Measurements from ENCODE around the gene GPD1.

GPD1 gene

GRCh38 chr12:50099302-50100008 lies 4.4 kb upstream of the GPD1 start:
- FAIRE-seq (peak; percentile 72), DNase-seq (ENCODE audit: insufficient read length, low spot score) (peak; percentile 74)
- TF ChIP-seq POLR2A (IDR thresholded peaks at IDR 0.05; ENCODE audit: low read depth, low read length) = no peak

- FAIRE-seq (no peak), DNase-seq (ENCODE audit: insufficient read length, low spot score) (no peak)
- TF ChIP-seq POLR2A (IDR thresholded peaks at IDR 0.05; ENCODE audit: low read depth, low read length) = no peak
Observed at GRCh38 chr12:50100561-50100960, 3.2 kb upstream of the GPD1 start.

- no peak for TF ChIP-seq POLR2A (IDR thresholded peaks at IDR 0.05; ENCODE audit: low read depth, low read length)
- no peak for FAIRE-seq
- peak; percentile 41 for DNase-seq (ENCODE audit: insufficient read length, low spot score)
Observed at GRCh38 chr12:50101663-50102062, 2.1 kb upstream of the GPD1 start.

GRCh38 chr12:50102131-50102531 lies 1.7 kb upstream of the GPD1 start:
- FAIRE-seq (no peak), DNase-seq (ENCODE audit: insufficient read length, low spot score) (no peak)
- TF ChIP-seq POLR2A (IDR thresholded peaks at IDR 0.05; ENCODE audit: low read depth, low read length) = no peak

- DNase-seq (ENCODE audit: insufficient read length, low spot score) (no peak), FAIRE-seq (no peak)
Observed at GRCh38 chr12:50102646-50103309, 1.0 kb upstream of the GPD1 start.

GRCh38 chr12:50103351-50103750 lies 457 bp upstream of the GPD1 start:
- DNase-seq (ENCODE audit: insufficient read length, low spot score) (no peak), FAIRE-seq (no peak)
- TF ChIP-seq POLR2A (IDR thresholded peaks at IDR 0.05; ENCODE audit: low read depth, low read length) = no peak

More at GRCh38 chr12:50102646-50103309, 1.0 kb upstream of the GPD1 start:
- no peak for TF ChIP-seq POLR2A (IDR thresholded peaks at IDR 0.05; ENCODE audit: low read depth, low read length)

GRCh38 chr12:50104417-50105366 lies 884 bp downstream of the GPD1 start:
- TF ChIP-seq POLR2A (IDR thresholded peaks at IDR 0.05; ENCODE audit: low read depth, low read length) = no peak
- DNase-seq (ENCODE audit: insufficient read length, low spot score) (no peak), FAIRE-seq (no peak)

GRCh38 chr12:50105913-50106450 lies 2.2 kb downstream of the GPD1 start:
- FAIRE-seq = no peak
- no peak for DNase-seq (ENCODE audit: insufficient read length, low spot score)
- TF ChIP-seq POLR2A (IDR thresholded peaks at IDR 0.05; ENCODE audit: low read depth, low read length) = no peak

GRCh38 chr12:50106907-50107306 lies 3.1 kb downstream of the GPD1 start:
- no peak for FAIRE-seq

GRCh38 chr12:50107416-50108268 lies 3.8 kb downstream of the GPD1 start:
- DNase-seq (ENCODE audit: insufficient read length, low spot score) = no peak
- no peak for TF ChIP-seq POLR2A (IDR thresholded peaks at IDR 0.05; ENCODE audit: low read depth, low read length)
- FAIRE-seq = no peak

More at GRCh38 chr12:50106907-50107306, 3.1 kb downstream of the GPD1 start:
- no peak for TF ChIP-seq POLR2A (IDR thresholded peaks at IDR 0.05; ENCODE audit: low read depth, low read length)
- no peak for DNase-seq (ENCODE audit: insufficient read length, low spot score)

- no peak for TF ChIP-seq POLR2A (IDR thresholded peaks at IDR 0.05; ENCODE audit: low read depth, low read length)
- DNase-seq (ENCODE audit: insufficient read length, low spot score) (no peak), FAIRE-seq (no peak)
Observed at GRCh38 chr12:50109319-50109718, 5.5 kb downstream of the GPD1 start.

GRCh38 chr12:50110127-50110761 lies 6.4 kb downstream of the GPD1 start:
- TF ChIP-seq POLR2A (IDR thresholded peaks at IDR 0.05; ENCODE audit: low read depth, low read length) = no peak
- DNase-seq (ENCODE audit: insufficient read length, low spot score) (peak; percentile 38), FAIRE-seq (no peak)

Measured in H54 (cell line).